ENCODE results near the gene SIGLEC11. TPM values are rescaled to one million over a fixed set of nuclear protein-coding genes. Genes with fewer than 3 reads are reported as not detected.

Gene SIGLEC11
- total RNA-seq, 2 donors from 2014 or later = not detected

GRCh38 chr19:49954933-49955332 lies 6.0 kb downstream of the SIGLEC11 start:
- Histone ChIP-seq H3K9me3 (ENCODE audit: control insufficient read depth, low read length) (no peaks in the 10 kb centered on the region), H3K27me3 (ENCODE audit: control insufficient read depth, insufficient read depth, low read length, poor library complexity, severe bottlenecking) (no peaks in the 10 kb centered on the region), H3K27ac (ENCODE audit: low read depth, low read length) (no peak overlapping the region), H3K4me3 (ENCODE audit: low read length) (no peak overlapping the region), H3K9ac (ENCODE audit: extremely low read depth, low read length, poor library complexity, severe bottlenecking) (no peak overlapping the region), H3K36me3 (ENCODE audit: control insufficient read depth, insufficient read depth, low read length) (no peaks in the 10 kb centered on the region), H3K4me1 (ENCODE audit: control insufficient read depth, insufficient read depth, low read length) (no peaks in the 10 kb centered on the region)
- H3K9me3 Mint-ChIP-seq = peaks cover 5% of the 10 kb centered on the region
- no peak for DNase-seq
- no peak for TF ChIP-seq CTCF (conservative IDR thresholded peaks at IDR 0.05)
- peaks cover 2% of the 10 kb centered on the region for H3K4me1 Mint-ChIP-seq
- H3K4me3 Mint-ChIP-seq = no peak overlapping the region
- H3K27ac Mint-ChIP-seq = no peak overlapping the region
- H3K27me3 Mint-ChIP-seq (ENCODE audit: insufficient read depth) = no peaks in the 10 kb centered on the region
- WGBS, 2 experiments (ENCODE audit: insufficient coverage in 1 of 2, insufficient read length in 1 of 2) = 91 to 92% methylated on average over 7 to 11 of the region's 11 CpGs
- no peaks in the 10 kb centered on the region for H3K36me3 Mint-ChIP-seq (ENCODE audit: low read depth)

DNA sequence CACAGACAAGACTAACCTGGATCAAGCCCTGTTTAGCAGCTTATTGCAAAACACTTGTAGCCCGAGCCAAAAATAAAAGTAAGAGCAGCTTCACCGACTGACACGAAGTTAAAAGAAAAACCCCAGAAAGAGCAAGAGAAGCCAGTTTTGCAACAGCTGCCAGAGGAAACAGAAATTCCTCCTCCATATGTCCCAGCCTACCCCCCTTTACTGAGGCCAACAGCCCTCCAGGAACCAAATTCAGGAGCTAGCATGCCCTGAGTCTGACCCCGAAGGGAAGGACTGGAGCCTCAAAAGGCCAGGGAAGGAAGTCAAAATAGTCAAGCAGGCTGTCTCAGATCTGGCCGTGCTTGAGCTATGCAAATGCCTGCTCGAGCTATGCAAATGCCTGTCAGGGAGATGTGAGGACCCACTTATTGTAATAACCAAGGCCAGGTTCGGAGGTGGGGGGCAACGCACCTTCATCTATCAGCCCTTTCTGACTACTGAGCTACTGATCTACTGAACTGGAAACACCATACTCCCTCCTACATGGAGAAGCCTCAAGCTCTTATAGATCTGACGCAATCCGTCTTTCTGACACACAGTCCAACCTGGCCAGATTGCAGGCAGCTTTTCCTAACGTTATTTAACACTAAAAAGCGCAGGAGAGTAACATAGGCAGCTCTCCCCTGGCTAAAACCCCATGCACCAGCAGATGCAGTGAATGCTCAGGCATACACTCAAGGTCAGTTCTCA lies 6.7 kb downstream of the SIGLEC11 start:
- Mint-ChIP-seq H3K27ac (no peak overlapping the region), H3K9me3 (peaks cover 5% of the 10 kb centered on the region), H3K4me1 (peaks cover 2% of the 10 kb centered on the region), H3K27me3 (ENCODE audit: insufficient read depth) (peaks cover under 1% of the 10 kb centered on the region), H3K4me3 (no peak overlapping the region), H3K36me3 (ENCODE audit: low read depth) (no peaks in the 10 kb centered on the region)
- H3K9me3 ChIP-seq (ENCODE audit: control insufficient read depth, low read length) = no peaks in the 10 kb centered on the region
- no peak for DNase-seq
- no peaks in the 10 kb centered on the region for H3K36me3 ChIP-seq (ENCODE audit: control insufficient read depth, insufficient read depth, low read length)
- H3K27ac ChIP-seq (ENCODE audit: low read depth, low read length) = no peak overlapping the region
- no peaks in the 10 kb centered on the region for H3K4me1 ChIP-seq (ENCODE audit: control insufficient read depth, insufficient read depth, low read length)
- H3K4me3 ChIP-seq (ENCODE audit: low read length) = no peak overlapping the region
- H3K9ac ChIP-seq (ENCODE audit: extremely low read depth, low read length, poor library complexity, severe bottlenecking) = no peak overlapping the region
- 69 to 70% methylated on average over 12 of the region's 12 CpGs for WGBS, 2 experiments (ENCODE audit: insufficient coverage in 1 of 2, insufficient read length in 1 of 2)
- TF ChIP-seq CTCF (conservative IDR thresholded peaks at IDR 0.05) = no peak
- no peaks in the 10 kb centered on the region for H3K27me3 ChIP-seq (ENCODE audit: control insufficient read depth, insufficient read depth, low read length, poor library complexity, severe bottlenecking)

DNA sequence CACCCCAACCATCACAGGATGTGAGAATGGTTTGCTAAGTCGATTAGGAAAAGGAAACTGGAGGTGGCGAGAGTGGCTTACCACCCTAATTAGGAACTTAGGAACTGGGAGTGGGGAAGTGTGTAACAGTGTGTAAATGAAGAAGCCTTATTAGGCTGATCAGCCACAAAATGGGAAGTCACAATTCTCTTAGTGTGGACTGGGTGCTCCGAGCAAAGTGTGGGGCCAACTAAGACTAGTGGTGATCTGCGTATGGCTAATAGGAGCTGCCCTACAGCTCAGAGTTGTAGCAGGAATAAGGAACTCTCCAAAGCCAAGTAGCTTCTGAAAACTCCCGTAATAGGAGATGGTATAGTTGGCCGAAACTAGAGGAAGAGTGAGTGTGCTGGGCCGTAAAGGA lies 7.6 kb downstream of the SIGLEC11 start:
- no peak for TF ChIP-seq CTCF (conservative IDR thresholded peaks at IDR 0.05)
- 86 to 98% methylated on average over 7 of the region's 7 CpGs for WGBS, 2 experiments (ENCODE audit: insufficient coverage in 1 of 2, insufficient read length in 1 of 2)
- no peaks in the 10 kb centered on the region for H3K36me3 Mint-ChIP-seq (ENCODE audit: low read depth)
- Histone ChIP-seq H3K4me1 (ENCODE audit: control insufficient read depth, insufficient read depth, low read length) (no peaks in the 10 kb centered on the region), H3K27ac (ENCODE audit: low read depth, low read length) (no peak overlapping the region), H3K27me3 (ENCODE audit: control insufficient read depth, insufficient read depth, low read length, poor library complexity, severe bottlenecking) (no peaks in the 10 kb centered on the region), H3K36me3 (ENCODE audit: control insufficient read depth, insufficient read depth, low read length) (no peaks in the 10 kb centered on the region), H3K9me3 (ENCODE audit: control insufficient read depth, low read length) (no peaks in the 10 kb centered on the region), H3K9ac (ENCODE audit: extremely low read depth, low read length, poor library complexity, severe bottlenecking) (no peak overlapping the region), H3K4me3 (ENCODE audit: low read length) (no peak overlapping the region)
- H3K9me3 Mint-ChIP-seq = peaks cover 5% of the 10 kb centered on the region
- H3K27me3 Mint-ChIP-seq (ENCODE audit: insufficient read depth) = peaks cover 2% of the 10 kb centered on the region
- H3K4me1 Mint-ChIP-seq = peaks cover 2% of the 10 kb centered on the region
- no peak overlapping the region for H3K4me3 Mint-ChIP-seq
- DNase-seq = no peak
- no peak overlapping the region for H3K27ac Mint-ChIP-seq
